Naive B cell (primary cell): ENCODE data around the gene SCGB1A1. TPM values are rescaled to one million over a fixed set of nuclear protein-coding genes. Genes with fewer than 3 reads are reported as not detected.
A peak's percentile ranks its signal among the peaks of the same experiment; 100 is the strongest.
"Not testable (repeated sequence)": the region's sequence is repeated elsewhere in the genome, so short reads cannot be mapped to it uniquely, and the experiment has no call there.

Source experiments
- ATAC-seq, 2 donors: fragments of 150-1000 bp; cut with Tn5 transposase; 2 replicates each; pipeline ENCODE4 v1.10.0; 2021; ENCODE audit warnings: low read depth in 2 of 2, mild to moderate bottlenecking in 2 of 2, moderate library complexity in 2 of 2
- DNase-seq: peaks from one replicate; pipeline ENCODE4 v3.0.0; 2022
- H3K27ac Mint-ChIP-seq, 6 donors: one replicate each; pipeline ENCODE4 v1.8.0; 2020 to 2022; ENCODE audit warnings: mild to moderate bottlenecking in 6 of 6, mixed read lengths in 6 of 6, moderate library complexity in 5 of 6, inconsistent platforms in 2 of 6
- H3K27me3 Mint-ChIP-seq, 3 donors: one replicate each; pipeline ENCODE4 v1.8.0; 2021 to 2022; ENCODE audit warnings: mixed read lengths in 3 of 3, mild to moderate bottlenecking in 1 of 3
- H3K36me3 Mint-ChIP-seq, 2 donors: one replicate each; pipeline ENCODE4 v1.8.0; 2020 to 2022; ENCODE audit warnings: mixed read lengths in 2 of 2, inconsistent platforms in 1 of 2, mild to moderate bottlenecking in 1 of 2
- H3K4me1 Mint-ChIP-seq, 3 donors: one replicate each; pipeline ENCODE4 v1.8.0; 2020 to 2022; ENCODE audit warnings: mixed read lengths in 3 of 3, inconsistent platforms in 1 of 3, mild to moderate bottlenecking in 1 of 3, moderate library complexity in 1 of 3
- H3K4me3 Mint-ChIP-seq, 8 donors: one replicate each; pipeline ENCODE4 v1.8.0; 2020 to 2022; ENCODE audit warnings: mild to moderate bottlenecking in 8 of 8, mixed read lengths in 8 of 8, moderate library complexity in 8 of 8, inconsistent platforms in 2 of 8
- H3K9me3 Mint-ChIP-seq, 7 donors: one replicate each; pipeline ENCODE4 v1.8.0; 2020 to 2022; ENCODE audit warnings: mixed read lengths in 7 of 7, mild to moderate bottlenecking in 5 of 7, inconsistent platforms in 2 of 7, moderate library complexity in 1 of 7
- polyA plus RNA-seq, 6 donors: library from polyadenylated mRNA; unstranded; fragments of 300-500 nt; fragmentation: Illumina TruSeq; gene quantifications; one replicate each; pipeline ENCODE4 v1.2.3, GENCODE V29; 2021; ENCODE audit warnings: low read depth in 6 of 6

Gene SCGB1A1
- polyA plus RNA-seq, 6 donors from 2014 or later = not detected

DNA sequence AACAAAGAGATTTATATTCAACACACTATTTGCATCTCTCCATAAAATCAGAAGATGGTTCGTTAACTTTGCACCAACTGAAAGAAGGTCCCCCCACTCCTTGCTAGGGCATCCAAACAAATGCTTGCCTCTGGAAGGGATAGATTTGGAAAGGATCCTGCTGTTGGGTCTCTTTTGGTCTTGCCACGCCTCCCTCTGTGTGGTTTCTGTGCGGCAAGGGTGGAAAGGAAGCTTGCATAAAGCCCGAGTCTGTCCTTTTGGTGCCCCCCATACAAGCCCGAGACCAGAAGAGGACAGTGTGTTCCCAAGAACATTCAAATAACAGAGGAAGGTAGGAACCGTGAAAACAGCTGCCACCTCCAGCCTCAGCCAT is 15.1 kb downstream of the SCGB1A1 start:
- H3K9me3 Mint-ChIP-seq = no peaks in the 10 kb centered on the region
- H3K4me3 Mint-ChIP-seq = peak overlapping the region in 7 of 8 donors; percentile 17 to 81 (median 50)
- ATAC-seq (no peak), DNase-seq (no peak)
- H3K4me1 Mint-ChIP-seq = peaks cover 36 to 54% (median 49%) of the 10 kb centered on the region in 3 donors
- H3K36me3 Mint-ChIP-seq = no peaks in the 10 kb centered on the region
- H3K27me3 Mint-ChIP-seq = peaks cover 0 to 8% (median 6%) of the 10 kb centered on the region in 3 donors
- H3K27ac Mint-ChIP-seq = peak overlapping the region in 5 of 6 donors; percentile 1 to 95 (median 35)

DNA sequence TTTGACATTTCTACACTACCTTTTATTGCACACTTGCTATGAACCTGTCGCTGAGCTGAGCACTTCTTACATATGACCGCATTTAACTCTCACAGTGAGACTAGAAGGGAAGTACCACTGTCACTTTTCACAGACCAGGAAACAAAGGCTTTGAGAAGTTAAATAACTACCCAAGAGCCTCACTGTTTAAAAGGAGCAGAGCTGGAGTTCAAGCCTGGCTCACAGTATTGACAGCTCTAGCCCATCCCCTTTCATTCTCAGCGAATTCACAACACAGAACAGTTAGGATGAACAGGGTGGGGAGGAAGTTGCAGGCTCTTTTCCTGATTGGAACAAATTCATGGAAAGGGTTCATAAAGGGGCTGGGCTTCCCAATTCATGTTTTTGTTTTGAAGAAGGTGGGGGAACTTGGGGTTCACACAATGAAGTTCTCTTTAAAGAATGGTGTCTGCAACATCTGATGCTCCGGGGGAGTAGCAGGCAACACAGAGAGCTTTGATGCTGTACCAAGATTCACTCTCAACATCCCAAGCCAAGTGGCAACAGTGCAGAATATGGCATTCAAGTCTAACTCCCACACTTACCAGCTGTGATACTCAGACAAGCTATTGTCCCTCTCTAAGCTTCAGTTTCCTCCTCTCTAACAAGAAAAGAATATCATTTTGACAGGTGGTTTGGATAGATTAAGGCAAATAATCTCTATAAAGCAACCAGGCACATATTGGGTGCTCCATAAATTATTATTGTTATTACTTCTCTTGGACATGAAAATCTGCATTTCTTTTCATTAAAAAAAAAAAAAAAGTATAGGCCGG is 17.2 kb downstream of the SCGB1A1 start:
- ATAC-seq = peak; percentile 68 to 88
- peaks cover 32 to 52% (median 46%) of the 10 kb centered on the region in 3 donors for H3K4me1 Mint-ChIP-seq
- no peaks in the 10 kb centered on the region for H3K27me3 Mint-ChIP-seq
- no peaks in the 10 kb centered on the region for H3K36me3 Mint-ChIP-seq
- peak; percentile 10 for DNase-seq
- H3K4me3 Mint-ChIP-seq = peak overlapping the region in 2 of 8 donors; percentile 38 to 65
- peak overlapping the region; percentile 17 to 87 (median 71) for H3K27ac Mint-ChIP-seq
- H3K9me3 Mint-ChIP-seq = no peaks in the 10 kb centered on the region

DNA sequence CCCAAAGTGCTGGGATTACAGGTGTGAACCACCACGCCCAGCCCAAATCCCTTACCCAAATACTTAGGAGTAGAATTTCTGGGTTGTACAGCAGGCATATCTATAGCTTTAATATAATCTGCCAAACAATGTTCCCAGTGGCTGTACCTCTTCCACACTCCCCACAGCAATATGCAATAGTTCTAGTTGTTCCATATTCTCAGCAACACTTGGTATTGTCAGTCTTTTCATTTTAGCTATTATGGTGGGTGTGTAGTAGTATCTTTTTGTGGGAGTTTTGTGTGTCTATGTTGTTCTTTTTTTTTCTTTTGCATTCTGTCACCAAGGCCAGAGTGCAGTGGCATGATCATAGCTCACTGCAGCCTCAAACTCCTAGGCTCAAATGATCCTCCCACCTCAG is 18.8 kb downstream of the SCGB1A1 start:
- DNase-seq (no peak), ATAC-seq (no peak)
- H3K27me3 Mint-ChIP-seq = no peaks in the 10 kb centered on the region
- peaks cover 28 to 46% (median 39%) of the 10 kb centered on the region in 3 donors for H3K4me1 Mint-ChIP-seq
- no peak overlapping the region for H3K4me3 Mint-ChIP-seq
- H3K36me3 Mint-ChIP-seq = no peaks in the 10 kb centered on the region
- no peak overlapping the region for H3K27ac Mint-ChIP-seq
- no peaks in the 10 kb centered on the region for H3K9me3 Mint-ChIP-seq

DNA sequence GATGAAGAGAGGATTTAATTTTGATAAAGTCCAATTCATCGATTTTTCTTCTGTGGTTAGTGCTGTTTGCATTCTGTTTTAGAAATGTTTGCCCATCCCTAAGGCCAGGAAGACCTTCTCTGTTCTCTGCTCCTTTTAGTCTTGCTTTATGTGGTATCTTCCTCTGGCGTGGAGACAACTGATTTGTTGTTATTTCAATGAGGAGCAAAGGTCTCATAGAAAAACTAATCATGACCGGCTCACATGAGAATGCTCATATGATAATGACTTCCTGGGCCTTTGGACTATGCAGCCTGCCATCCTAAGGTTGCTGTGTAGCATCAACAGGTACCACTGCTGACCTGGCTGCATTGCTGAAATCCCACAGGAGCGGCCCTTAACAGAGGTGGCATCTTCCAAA is 19.8 kb downstream of the SCGB1A1 start:
- Mint-ChIP-seq H3K27me3 (no peaks in the 10 kb centered on the region), H3K4me3 (no peak overlapping the region), H3K27ac (peak overlapping the region in 1 of 6 donors; percentile 67), H3K36me3 (no peaks in the 10 kb centered on the region), H3K4me1 (peaks cover 26 to 42% (median 36%) of the 10 kb centered on the region in 3 donors), H3K9me3 (no peaks in the 10 kb centered on the region)
- no peak for ATAC-seq
- no peak for DNase-seq

DNA sequence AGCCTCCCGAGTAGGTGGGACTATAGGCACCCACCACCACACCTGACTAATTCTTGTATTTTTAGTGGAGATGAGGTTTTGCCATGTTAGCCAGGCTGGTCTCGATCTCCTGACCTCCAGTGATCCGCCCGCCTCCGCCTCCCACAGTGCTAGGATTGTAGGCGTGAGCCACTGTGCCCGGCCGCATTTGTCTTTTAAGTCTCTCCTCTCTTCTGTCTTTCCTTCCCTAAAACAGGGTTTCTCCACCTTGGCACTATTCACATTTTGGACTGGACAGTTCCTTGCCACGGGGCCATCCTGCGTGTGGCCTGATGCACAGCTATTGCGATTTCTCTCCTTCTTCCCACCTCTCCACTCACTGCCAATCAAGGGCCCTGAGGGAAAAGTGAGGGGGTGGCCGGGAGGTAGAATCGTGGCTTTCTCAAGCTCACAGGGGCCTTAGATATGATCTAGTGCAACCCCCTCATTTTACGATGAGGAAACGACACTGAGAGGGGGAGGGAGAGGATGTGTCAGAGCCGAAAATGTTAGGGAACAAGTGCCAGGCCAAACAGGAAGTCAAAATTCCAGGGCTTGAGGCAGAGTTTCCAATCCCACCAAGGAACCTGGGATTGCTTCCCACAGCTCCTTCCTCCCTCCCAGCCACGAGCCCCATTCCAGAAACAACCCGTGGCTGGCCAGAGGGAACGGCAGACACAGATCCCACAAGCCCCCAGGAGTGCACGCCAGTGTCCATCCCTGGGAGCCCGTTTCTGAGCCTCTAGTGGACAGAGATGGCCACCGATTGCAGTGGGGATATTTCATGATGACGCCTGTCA is 21.2 kb downstream of the SCGB1A1 start:
- no peaks in the 10 kb centered on the region for H3K27me3 Mint-ChIP-seq
- H3K4me3 Mint-ChIP-seq = no peak overlapping the region
- H3K4me1 Mint-ChIP-seq = peaks cover 28 to 42% (median 37%) of the 10 kb centered on the region in 3 donors
- DNase-seq (no peak), ATAC-seq (no peak)
- no peaks in the 10 kb centered on the region for H3K9me3 Mint-ChIP-seq
- H3K36me3 Mint-ChIP-seq = no peaks in the 10 kb centered on the region
- H3K27ac Mint-ChIP-seq = peak overlapping the region in 3 of 6 donors; percentile 58 to 70 (median 69)

DNA sequence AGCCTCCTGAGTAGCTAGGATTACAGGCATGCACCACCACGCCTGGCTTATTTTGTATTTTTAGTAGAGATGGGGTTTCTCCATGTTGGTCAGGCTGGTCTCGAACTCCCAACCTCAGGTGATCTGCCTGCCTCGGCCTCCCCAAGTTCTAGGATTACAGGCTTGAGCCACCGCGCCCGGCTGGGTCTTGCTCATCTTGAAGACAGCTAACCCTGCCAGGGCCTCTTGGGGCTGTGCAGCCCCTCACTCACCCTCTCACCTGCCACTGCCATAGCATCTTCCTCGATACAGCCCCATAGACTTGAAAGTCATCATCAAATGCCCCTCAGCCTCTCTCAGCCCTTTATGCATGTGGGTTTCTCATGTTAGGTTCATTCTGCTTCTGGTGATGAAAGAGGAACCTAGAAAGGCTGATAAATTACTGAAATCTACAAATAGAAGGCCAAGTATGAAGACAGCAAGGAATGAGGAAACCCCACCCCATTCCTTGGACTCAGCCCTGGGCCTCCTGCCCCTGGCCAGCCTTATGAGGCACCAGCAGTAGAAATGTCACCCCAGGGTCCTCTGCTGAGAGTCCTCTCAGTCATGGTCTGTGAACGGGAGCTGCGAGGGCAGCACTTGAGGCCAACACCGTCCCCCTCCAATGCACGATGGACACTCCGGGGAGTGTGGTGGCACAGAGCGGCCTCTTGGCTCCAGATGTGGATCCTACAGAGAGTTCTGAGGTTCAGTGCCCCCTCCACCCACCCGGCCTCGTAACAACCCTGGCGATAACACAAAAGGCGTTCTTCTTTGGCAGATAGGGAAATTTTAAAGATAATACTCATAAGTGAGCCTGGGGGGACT is 24.8 kb downstream of the SCGB1A1 start:
- H3K4me1 Mint-ChIP-seq = peaks cover 17 to 45% (median 35%) of the 10 kb centered on the region in 3 donors
- ATAC-seq = peak; percentile 34 to 42
- no peaks in the 10 kb centered on the region for H3K9me3 Mint-ChIP-seq
- H3K36me3 Mint-ChIP-seq = no peaks in the 10 kb centered on the region
- DNase-seq = peak; percentile 29
- H3K27ac Mint-ChIP-seq = peak overlapping the region; percentile 89 to 97 (median 95)
- H3K4me3 Mint-ChIP-seq = peak overlapping the region; percentile 84 to 95 (median 91)
- peaks cover 11 to 22% (median 15%) of the 10 kb centered on the region in 3 donors for H3K27me3 Mint-ChIP-seq

DNA sequence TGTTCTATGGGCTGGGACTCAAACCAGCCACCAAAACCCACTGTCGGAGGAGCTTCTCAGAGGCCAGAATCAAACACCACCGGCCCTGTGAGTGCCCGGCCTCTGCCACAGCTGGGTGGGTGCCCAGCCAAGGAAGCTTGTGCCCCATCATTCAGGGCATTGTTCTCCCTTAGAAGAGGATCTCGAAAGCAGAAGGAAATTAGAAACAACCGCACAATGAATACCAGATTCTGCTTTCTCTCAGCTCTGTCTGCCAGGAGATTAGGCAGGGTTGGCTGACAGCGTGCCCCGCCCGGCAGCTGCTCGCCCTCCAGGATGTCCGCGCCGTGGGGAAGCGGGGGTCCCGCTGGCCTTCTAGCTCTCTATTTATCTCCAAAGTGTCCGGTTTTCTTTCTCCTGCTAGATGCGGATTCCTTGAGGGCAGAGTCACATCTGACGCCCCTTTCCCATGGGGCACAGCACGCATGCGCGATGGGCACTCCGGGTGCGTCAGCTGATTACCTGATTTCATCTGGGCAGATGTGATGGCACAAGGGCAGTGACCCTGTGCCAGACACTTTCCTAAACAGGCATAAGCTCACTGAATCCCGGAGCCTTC is 25.5 kb downstream of the SCGB1A1 start:
- H3K9me3 Mint-ChIP-seq = no peaks in the 10 kb centered on the region
- peak overlapping the region; percentile 84 to 95 (median 91) for H3K4me3 Mint-ChIP-seq
- ATAC-seq (peak; percentile 95 to 98), DNase-seq (peak; percentile 76)
- peaks cover 17 to 45% (median 35%) of the 10 kb centered on the region in 3 donors for H3K4me1 Mint-ChIP-seq
- peaks cover 11 to 23% (median 15%) of the 10 kb centered on the region in 3 donors for H3K27me3 Mint-ChIP-seq
- H3K27ac Mint-ChIP-seq = peak overlapping the region; percentile 89 to 97 (median 95)
- no peaks in the 10 kb centered on the region for H3K36me3 Mint-ChIP-seq

DNA sequence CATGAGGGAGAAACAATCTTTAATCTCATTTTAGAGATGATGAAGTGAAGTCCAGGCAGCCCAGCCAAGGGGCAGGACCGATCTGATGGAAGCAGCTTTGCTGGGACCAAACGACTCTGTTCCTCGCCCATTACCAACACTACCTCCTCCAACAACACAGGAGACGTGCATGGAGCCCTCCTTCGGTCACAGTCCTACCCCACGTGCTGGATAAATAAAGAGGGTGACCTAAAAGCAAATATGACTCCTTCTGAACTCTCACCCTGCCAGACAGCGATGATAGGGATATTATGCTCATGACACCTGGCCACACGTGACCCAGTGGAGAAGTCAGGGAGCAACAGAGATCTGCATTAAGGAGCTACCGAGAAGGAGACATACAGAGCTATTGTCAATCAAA is 26.0 kb downstream of the SCGB1A1 start:
- no peak for DNase-seq
- Mint-ChIP-seq H3K9me3 (no peaks in the 10 kb centered on the region), H3K27me3 (peaks cover 11 to 23% (median 15%) of the 10 kb centered on the region in 3 donors), H3K4me1 (peaks cover 17 to 45% (median 33%) of the 10 kb centered on the region in 3 donors), H3K4me3 (peak overlapping the region; percentile 84 to 95 (median 91)), H3K36me3 (no peaks in the 10 kb centered on the region), H3K27ac (peak overlapping the region; percentile 89 to 97 (median 95))
- ATAC-seq = no peak

DNA sequence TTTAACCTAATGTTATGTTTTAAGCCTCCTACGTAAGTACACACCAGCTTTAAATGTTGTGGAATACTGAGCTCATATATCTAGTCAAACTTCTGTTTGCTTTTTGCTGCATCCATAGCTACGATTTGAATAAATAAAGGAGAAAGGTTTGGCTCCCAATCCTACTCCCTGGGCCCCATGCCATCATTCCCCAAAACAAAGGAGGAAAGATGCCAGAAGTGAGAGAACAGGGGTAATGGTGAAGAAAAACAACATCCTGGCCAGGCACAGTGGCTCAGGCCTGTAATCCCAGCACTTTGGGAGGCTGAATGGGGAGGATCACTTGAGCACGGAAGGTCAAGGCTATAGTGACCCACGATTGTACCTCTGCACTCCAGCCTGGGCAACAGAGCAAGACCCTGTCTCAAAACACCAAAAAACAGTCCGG is 26.5 kb downstream of the SCGB1A1 start:
- peak overlapping the region in 4 of 8 donors; percentile 85 to 95 (median 92) for H3K4me3 Mint-ChIP-seq
- H3K27me3 Mint-ChIP-seq = peaks cover 11 to 23% (median 16%) of the 10 kb centered on the region in 3 donors
- peaks cover 17 to 45% (median 30%) of the 10 kb centered on the region in 3 donors for H3K4me1 Mint-ChIP-seq
- DNase-seq (no peak), ATAC-seq (no peak)
- H3K27ac Mint-ChIP-seq = peak overlapping the region in 2 of 6 donors; percentile 79 to 95
- no peaks in the 10 kb centered on the region for H3K36me3 Mint-ChIP-seq
- H3K9me3 Mint-ChIP-seq = no peaks in the 10 kb centered on the region

DNA sequence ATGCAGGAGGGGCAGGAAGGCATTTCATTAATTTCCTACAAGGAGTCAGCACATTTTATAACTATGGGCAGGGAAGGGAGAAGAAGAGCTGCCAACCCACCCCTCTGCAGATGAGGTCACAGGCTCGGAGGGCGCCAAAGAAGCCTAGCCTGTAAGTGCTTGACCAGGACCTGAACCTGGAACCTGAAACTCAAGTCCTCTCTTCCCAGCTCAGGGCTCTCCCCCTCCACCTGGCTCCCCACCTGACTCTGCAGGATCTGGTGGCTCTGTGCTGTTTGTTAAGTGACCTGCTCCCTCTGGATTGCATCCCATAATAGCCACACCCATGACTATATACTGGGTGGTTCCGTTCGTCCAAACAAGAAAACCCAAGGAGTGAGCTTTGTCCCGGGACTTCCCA is 27.3 kb downstream of the SCGB1A1 start:
- H3K4me3 Mint-ChIP-seq = peak overlapping the region in 2 of 8 donors; percentile 6 to 39
- ATAC-seq (no peak), DNase-seq (no peak)
- H3K36me3 Mint-ChIP-seq = no peaks in the 10 kb centered on the region
- H3K27ac Mint-ChIP-seq = peak overlapping the region in 3 of 6 donors; percentile 15 to 83 (median 73)
- H3K27me3 Mint-ChIP-seq = peaks cover 11 to 28% (median 20%) of the 10 kb centered on the region in 3 donors
- H3K4me1 Mint-ChIP-seq = peaks cover 17 to 43% (median 30%) of the 10 kb centered on the region in 3 donors
- no peaks in the 10 kb centered on the region for H3K9me3 Mint-ChIP-seq

DNA sequence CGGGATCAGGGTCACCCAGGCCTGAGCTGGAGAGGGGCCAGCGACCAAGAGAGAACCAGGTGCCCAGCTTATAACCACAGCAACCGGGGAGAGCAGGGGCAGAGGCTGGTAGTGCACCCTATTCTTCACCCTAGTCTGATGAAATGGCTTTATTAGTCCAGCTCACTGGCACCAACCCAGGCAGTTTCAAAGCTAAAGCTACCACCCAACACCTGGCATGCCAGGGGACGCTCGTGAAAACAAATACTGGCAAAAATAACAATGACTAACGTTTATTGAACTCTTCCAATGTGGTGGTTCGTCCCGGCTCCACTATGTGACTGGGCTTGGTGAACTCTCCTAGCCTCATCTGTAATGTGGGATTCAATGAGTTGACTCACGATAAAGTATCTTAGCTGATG is 30.6 kb downstream of the SCGB1A1 start:
- no peak overlapping the region for H3K4me3 Mint-ChIP-seq
- H3K9me3 Mint-ChIP-seq = no peaks in the 10 kb centered on the region
- no peak for ATAC-seq

DNA sequence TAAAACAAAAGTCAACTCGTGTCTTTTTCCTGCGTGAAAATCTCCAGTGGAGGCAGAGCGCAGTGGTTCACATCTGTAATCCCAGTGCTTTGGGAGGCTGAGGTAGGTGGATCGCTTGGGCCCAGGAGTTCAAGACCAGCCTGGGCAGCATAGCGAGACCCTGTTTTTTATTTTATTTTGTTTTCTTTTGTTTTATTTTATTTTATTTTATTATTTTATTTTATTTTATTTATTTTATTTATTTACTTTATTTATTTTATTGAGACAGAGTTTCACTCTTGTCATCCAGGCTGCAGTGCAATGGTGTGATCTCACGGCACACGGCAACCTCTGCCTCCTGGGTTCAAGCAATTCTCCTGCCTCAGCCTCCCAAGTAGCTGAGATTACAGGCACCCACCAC is 31.1 kb downstream of the SCGB1A1 start:
- Mint-ChIP-seq H3K4me1 (peaks cover under 1 to 17% (median 13%) of the 10 kb centered on the region in 3 donors), H3K27me3 (peaks cover 11 to 28% (median 20%) of the 10 kb centered on the region in 3 donors)
- H3K4me3 Mint-ChIP-seq, H3K27ac Mint-ChIP-seq, H3K36me3 Mint-ChIP-seq, ATAC-seq, DNase-seq, H3K9me3 Mint-ChIP-seq: not testable (repeated sequence)

More for the DNA sequence above, 30.6 kb downstream of the SCGB1A1 start:
- no peak for DNase-seq
- Mint-ChIP-seq H3K27me3 (peaks cover 11 to 28% (median 20%) of the 10 kb centered on the region in 3 donors), H3K27ac (no peak overlapping the region), H3K36me3 (no peaks in the 10 kb centered on the region), H3K4me1 (peaks cover 5 to 22% (median 17%) of the 10 kb centered on the region in 3 donors)
